Choroid plexus epithelial cell (primary cell): ENCODE measurements around the gene SOWAHC.

ENCODE experiments used
- DNase-seq: peaks from one replicate; pipeline ENCODE4 v3.0.0-alpha.2; 2010; ENCODE audit warnings: low read depth
- H3K4me3 ChIP-seq: 2 replicates; pipeline ENCODE4 v1.5.1; 2011; ENCODE audit warnings: low read depth, mild to moderate bottlenecking, control low read depth, low read length, moderate library complexity
- TF ChIP-seq, protein P1 (sequence below): conservative IDR thresholded peaks from 2 replicates; pipeline ENCODE4 v1.5.1; 2011; ENCODE audit warnings: low read depth, mild to moderate bottlenecking, control low read depth, inconsistent platforms, low read length, moderate library complexity

Gene SOWAHC

DNA sequence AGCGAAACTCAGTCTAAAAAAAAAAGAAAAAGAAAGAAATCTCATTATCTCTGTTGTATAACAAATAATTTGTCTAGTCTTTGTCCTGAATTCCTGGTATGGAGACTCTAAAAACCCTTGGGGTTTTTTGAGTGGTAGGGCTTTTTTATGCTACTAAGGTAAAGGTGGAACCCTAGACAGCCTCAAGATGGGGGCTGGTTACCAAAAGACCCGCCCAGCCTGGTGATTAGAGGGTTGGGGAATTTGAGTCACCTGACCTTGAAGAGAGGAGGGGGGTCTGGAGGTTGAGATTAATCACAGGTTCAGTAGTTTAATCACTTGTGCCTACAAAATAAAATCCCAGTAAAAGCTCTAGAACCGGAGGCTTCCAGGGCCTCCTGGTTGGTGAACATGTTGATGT, 17.6 kb downstream of the SOWAHC start:
- no peak for DNase-seq
- TF ChIP-seq, protein P1, sequence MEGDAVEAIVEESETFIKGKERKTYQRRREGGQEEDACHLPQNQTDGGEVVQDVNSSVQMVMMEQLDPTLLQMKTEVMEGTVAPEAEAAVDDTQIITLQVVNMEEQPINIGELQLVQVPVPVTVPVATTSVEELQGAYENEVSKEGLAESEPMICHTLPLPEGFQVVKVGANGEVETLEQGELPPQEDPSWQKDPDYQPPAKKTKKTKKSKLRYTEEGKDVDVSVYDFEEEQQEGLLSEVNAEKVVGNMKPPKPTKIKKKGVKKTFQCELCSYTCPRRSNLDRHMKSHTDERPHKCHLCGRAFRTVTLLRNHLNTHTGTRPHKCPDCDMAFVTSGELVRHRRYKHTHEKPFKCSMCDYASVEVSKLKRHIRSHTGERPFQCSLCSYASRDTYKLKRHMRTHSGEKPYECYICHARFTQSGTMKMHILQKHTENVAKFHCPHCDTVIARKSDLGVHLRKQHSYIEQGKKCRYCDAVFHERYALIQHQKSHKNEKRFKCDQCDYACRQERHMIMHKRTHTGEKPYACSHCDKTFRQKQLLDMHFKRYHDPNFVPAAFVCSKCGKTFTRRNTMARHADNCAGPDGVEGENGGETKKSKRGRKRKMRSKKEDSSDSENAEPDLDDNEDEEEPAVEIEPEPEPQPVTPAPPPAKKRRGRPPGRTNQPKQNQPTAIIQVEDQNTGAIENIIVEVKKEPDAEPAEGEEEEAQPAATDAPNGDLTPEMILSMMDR, result no peak
- H3K4me3 ChIP-seq, result no peak overlapping the region

DNA sequence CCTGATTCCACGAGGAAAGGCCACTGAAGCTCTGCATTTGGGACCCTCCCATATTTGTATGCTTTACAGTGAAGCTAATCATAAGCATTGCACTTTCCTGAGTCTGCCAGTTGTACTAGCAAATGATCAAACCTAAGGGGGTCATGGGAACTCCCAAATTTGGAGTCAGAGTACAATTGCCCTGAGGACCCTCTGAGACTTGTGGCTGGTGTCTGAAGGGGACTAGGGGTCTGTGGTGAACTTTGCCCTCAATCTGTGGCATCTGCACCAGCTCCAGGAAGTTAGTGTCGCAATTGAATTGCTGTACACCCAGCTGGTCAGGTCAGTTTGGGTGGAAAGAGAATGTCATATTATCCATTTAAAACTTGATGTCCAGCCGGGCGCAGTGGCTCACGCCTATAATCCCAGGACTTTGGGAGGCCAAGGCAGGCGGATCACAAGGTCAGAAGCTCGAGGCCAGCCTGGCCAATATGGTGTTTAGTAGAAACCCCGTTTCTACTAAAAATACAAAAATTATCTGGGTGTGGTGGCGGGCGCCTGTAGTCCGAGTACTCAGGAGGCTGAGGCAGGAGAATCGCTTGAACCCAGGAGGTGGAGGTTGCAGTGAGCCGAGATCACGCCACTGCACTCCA, 18.1 kb downstream of the SOWAHC start:
- H3K4me3 ChIP-seq, result no peak overlapping the region
- DNase-seq, result no peak
- TF ChIP-seq, protein P1, result no peak

DNA sequence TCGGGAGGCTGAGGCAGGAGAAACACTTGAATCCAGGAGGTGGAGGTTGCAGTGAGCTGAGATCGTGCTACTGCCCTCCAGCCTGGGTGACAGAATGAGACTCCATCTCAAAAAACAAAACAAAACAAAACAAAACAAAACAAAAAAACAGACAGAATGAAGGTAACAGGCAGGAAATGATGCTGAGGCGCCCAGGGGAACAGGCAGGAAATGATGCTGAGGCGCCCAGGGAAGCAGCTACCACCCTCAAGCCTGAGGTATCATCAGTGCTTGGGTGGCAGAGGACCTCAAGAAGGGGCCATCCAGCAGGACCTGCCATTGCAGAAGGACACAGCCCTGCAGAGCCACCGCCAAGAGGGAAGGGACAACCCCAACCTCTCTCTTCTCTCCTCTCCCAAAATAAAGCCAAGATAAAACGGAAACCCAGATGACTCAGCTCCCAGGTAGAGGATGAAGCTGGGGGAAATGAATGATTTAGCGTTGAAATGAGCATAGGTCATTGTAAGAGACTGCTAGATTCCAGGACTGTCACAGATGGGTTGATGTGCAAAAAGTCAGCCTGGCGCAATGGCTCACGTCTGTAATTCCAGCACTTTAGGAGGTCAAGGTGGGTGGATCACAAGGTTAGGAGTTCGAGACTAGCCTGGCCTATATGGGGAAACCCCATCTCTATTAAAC, 19.3 kb downstream of the SOWAHC start:
- H3K4me3 ChIP-seq, result no peak overlapping the region
- TF ChIP-seq, protein P1, result no peak
- DNase-seq, result no peak

DNA sequence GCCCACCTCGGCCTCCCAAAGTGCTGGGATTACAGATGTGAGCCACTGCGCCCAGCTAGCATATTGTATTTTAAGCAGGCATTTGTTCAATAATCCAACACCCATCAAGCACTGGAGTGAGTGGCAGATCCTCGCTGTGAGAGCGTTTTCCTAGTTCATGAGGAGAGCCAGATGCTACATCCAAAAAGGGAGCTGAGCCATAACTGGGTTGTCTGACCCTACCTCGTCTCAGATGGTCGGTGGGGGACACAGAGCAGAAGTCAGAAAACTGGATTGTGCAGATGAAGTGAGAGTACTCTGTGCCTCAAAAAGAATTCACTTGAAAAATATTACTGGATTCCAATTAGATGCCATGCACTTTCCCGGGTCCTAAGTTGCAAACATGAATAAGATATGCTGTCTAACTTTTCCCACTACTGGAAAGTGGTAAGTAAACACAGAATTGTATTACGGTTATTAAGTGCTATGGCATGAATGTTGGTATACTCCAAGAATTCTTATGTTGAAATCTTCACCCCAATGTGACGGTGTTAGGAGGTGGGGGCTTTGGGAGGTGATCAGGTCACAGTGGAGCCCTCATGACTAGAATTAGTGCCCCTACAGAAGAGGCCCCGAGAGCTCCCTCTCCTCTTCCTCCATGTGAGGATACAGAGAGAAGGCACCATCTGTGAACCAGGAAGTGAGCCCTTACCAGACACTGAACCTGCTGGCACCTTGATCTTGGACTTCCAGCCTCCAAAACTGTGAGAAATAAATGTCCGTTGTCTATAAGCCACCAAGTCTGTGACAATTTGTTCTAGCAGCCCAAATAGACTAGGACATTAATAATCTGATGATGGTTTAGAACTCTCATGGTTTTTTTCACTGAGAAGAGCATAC, 21.5 kb downstream of the SOWAHC start:
- H3K4me3 ChIP-seq, result no peak overlapping the region

DNA sequence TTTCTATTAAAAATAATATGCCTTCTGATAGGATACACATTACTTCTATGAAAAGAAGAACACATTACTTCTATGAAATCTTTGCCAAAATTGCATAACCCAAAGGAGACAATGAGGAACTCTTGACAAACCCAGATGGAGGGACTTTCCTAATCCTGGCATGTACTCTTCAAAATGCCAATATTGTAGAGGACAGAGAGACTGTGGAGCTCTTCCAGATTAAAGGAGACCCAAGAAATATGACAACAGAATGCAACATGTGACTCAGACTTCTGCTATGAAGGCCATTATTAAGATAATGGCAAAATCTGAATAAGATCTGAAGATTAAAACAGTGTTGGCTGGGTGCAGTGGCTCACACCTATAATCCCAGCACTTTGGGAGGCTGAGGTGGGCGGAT, 22.2 kb downstream of the SOWAHC start:
- TF ChIP-seq, protein P1, result no peak
- H3K4me3 ChIP-seq, result no peak overlapping the region
- peak; percentile 28 for DNase-seq

More for the DNA sequence above, 21.5 kb downstream of the SOWAHC start:
- DNase-seq, result no peak
- TF ChIP-seq, protein P1, result no peak

DNA sequence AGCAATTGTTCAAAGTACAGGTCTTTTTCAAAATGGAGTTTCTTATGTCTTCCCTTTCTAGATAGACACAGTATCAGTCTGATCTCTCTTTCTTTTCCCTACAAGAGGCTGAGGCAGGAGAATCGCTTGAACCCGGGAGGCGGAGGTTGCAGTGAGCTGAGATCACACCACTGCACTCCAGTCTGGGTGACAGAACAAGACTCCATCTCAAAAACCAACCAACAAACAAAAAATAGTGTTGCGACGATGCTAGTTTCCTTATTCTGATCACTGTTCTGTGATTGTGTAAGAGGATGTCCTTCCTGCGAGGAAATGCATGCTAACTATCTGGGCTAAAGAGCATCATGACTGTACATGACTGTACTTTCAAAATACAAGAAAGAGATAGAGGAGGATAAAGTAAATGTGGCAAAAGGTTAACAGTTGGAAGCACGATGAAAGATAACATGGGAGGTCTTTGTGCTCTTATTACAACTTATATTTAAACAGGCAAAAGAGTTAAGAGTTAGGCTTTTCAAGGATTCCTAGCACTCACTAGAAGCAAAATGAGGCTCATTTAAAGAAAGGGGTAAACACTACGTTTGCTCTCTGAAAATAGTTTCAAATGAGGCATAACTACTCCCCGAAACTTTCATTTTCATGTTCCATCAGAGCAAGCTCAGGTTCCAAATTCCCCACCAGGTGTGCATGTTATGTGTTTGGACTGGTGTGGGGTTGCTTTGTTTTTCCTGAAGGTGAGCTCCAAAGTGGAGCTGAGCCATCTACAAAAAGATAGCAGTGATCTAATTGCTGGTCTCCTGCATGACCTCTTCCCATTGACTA, 23.8 kb downstream of the SOWAHC start:
- TF ChIP-seq, protein P1, result no peak
- peak; percentile 78 for DNase-seq
- no peak overlapping the region for H3K4me3 ChIP-seq
